GM19328 (cell line): ENCODE measurements around the gene DDX20.
"Not testable (repeated sequence)": the region's sequence is repeated elsewhere in the genome, so short reads cannot be mapped to it uniquely, and the experiment has no call there.

Experiments
- ATAC-seq: cut with Tn5 transposase; IDR thresholded peaks from one replicate; pipeline ENCODE4 v1.9.1; 2021; ENCODE audit warnings: mild to moderate bottlenecking, moderate library complexity; ENCODE audit not compliant: unreplicated experiment

The DDX20 gene

GRCh38 chr1:111784273-111784901, 28.7 kb downstream of the DDX20 start:
- no peak for ATAC-seq

GRCh38 chr1:111786669-111787207, 31.0 kb downstream of the DDX20 start:
- no peak for ATAC-seq

GRCh38 chr1:111789142-111789541, 33.4 kb downstream of the DDX20 start:
- no peak for ATAC-seq

- ATAC-seq, result no peak
Observed at GRCh38 chr1:111789666-111790316, 34.1 kb downstream of the DDX20 start.

- ATAC-seq, result no peak
Observed at GRCh38 chr1:111791776-111792175, 36.1 kb downstream of the DDX20 start.

GRCh38 chr1:111792249-111792648, 36.5 kb downstream of the DDX20 start:
- ATAC-seq, result no peak

- no peak for ATAC-seq
Observed at GRCh38 chr1:111793923-111794322, 38.2 kb downstream of the DDX20 start.

GRCh38 chr1:111795401-111795800, 39.7 kb downstream of the DDX20 start:
- ATAC-seq, result no peak

GRCh38 chr1:111798580-111798979, 42.9 kb downstream of the DDX20 start:
- ATAC-seq, result no peak

GRCh38 chr1:111799722-111800121, 44.0 kb downstream of the DDX20 start:
- not testable (repeated sequence) for ATAC-seq

- ATAC-seq, result no peak
Observed at GRCh38 chr1:111801071-111801850, 45.6 kb downstream of the DDX20 start.

- no peak for ATAC-seq
Observed at GRCh38 chr1:111802110-111802509, 46.4 kb downstream of the DDX20 start.

GRCh38 chr1:111802984-111803383, 47.3 kb downstream of the DDX20 start:
- no peak for ATAC-seq

- ATAC-seq, result no peak
Observed at GRCh38 chr1:111803951-111804350, 48.2 kb downstream of the DDX20 start.

GRCh38 chr1:111804776-111805175, 49.1 kb downstream of the DDX20 start:
- no peak for ATAC-seq

GRCh38 chr1:111805251-111805650, 49.5 kb downstream of the DDX20 start:
- no peak for ATAC-seq

GRCh38 chr1:111811891-111812290, 56.2 kb downstream of the DDX20 start:
- ATAC-seq, result no peak

GRCh38 chr1:111812306-111812705, 56.6 kb downstream of the DDX20 start:
- no peak for ATAC-seq

GRCh38 chr1:111813440-111814304, 58.0 kb downstream of the DDX20 start:
- no peak for ATAC-seq

- no peak for ATAC-seq
Observed at GRCh38 chr1:111814305-111814628, 58.6 kb downstream of the DDX20 start.

GRCh38 chr1:111814642-111815041, 58.9 kb downstream of the DDX20 start:
- no peak for ATAC-seq
